H9 (cell line): ENCODE measurements around the gene MYBPC3. TPM values are rescaled to one million over a fixed set of nuclear protein-coding genes. Genes with fewer than 3 reads are reported as not detected.

Experiments used
- DNase-seq: peaks from one replicate; pipeline ENCODE4 v3.0.0-alpha.2; 2017
- H2AFZ ChIP-seq: one replicate; pipeline ENCODE4 v1.6.1; 2013; ENCODE audit warnings: mild to moderate bottlenecking, low read length, control low read depth, moderate library complexity
- H2AK5ac ChIP-seq: 2 replicates; pipeline ENCODE4 v1.6.1; 2013; ENCODE audit warnings: low read length, control low read depth, mixed read lengths; ENCODE audit not compliant: insufficient read length
- H2BK120ac ChIP-seq: one replicate; pipeline ENCODE4 v1.6.1; 2013; ENCODE audit warnings: low read depth, mild to moderate bottlenecking, low read length, control low read depth, inconsistent platforms; ENCODE audit not compliant: poor library complexity, severe bottlenecking
- H2BK12ac ChIP-seq: 2 replicates; pipeline ENCODE4 v1.6.1; 2013; ENCODE audit warnings: low read length, control low read depth, mixed read lengths, low read depth; ENCODE audit not compliant: insufficient read length
- H2BK15ac ChIP-seq: 2 replicates; pipeline ENCODE4 v1.6.1; 2013; ENCODE audit warnings: low read depth, low read length, control low read depth
- H2BK20ac ChIP-seq: one replicate; pipeline ENCODE4 v1.6.1; 2013; ENCODE audit warnings: low read depth, mild to moderate bottlenecking, low read length, control low read depth, inconsistent platforms; ENCODE audit not compliant: poor library complexity, severe bottlenecking
- H2BK5ac ChIP-seq: 2 replicates; pipeline ENCODE4 v1.6.1; 2013; ENCODE audit warnings: low read length, control low read depth, mixed read lengths; ENCODE audit not compliant: insufficient read length
- H3K14ac ChIP-seq: 2 replicates; pipeline ENCODE4 v1.6.1; 2013; ENCODE audit warnings: low read length, control low read depth; ENCODE audit not compliant: insufficient read depth
- H3K18ac ChIP-seq: 2 replicates; pipeline ENCODE4 v1.6.1; 2013; ENCODE audit warnings: low read depth, mild to moderate bottlenecking, mixed read lengths, low read length, control low read depth; ENCODE audit not compliant: insufficient read length
- H3K23ac ChIP-seq: 2 replicates; pipeline ENCODE4 v1.6.1; 2013; ENCODE audit warnings: low read length, control low read depth, mixed read lengths, low read depth; ENCODE audit not compliant: insufficient read length
- H3K23me2 ChIP-seq: 2 replicates; pipeline ENCODE4 v1.6.1; 2013; ENCODE audit warnings: low read depth, mild to moderate bottlenecking, mixed read lengths, low read length, control low read depth; ENCODE audit not compliant: insufficient read length, poor library complexity, severe bottlenecking
- H3K27ac ChIP-seq: 2 replicates; pipeline ENCODE4 v1.5.1; 2013; ENCODE audit warnings: low read length, control low read depth, mixed read lengths, low read depth; ENCODE audit not compliant: insufficient read length
- H3K27me3 ChIP-seq: 2 replicates; pipeline ENCODE4 v1.6.1; 2013; ENCODE audit warnings: low read length, control low read depth, inconsistent platforms; ENCODE audit not compliant: insufficient read depth
- H3K4ac ChIP-seq: 2 replicates; pipeline ENCODE4 v1.6.1; 2013; ENCODE audit warnings: low read depth, mild to moderate bottlenecking, control low read depth, inconsistent platforms, low read length, moderate library complexity
- H3K4me1 ChIP-seq: 2 replicates; pipeline ENCODE4 v1.6.1; 2013; ENCODE audit warnings: low read length, control low read depth, inconsistent platforms; ENCODE audit not compliant: insufficient read depth
- H3K4me2 ChIP-seq: 2 replicates; pipeline ENCODE4 v1.6.1; 2013; ENCODE audit warnings: low read length, control low read depth, mixed read lengths; ENCODE audit not compliant: insufficient read length, insufficient read depth
- H3K56ac ChIP-seq: 2 replicates; pipeline ENCODE4 v1.6.1; 2013; ENCODE audit warnings: low read depth, mild to moderate bottlenecking, mixed read lengths, low read length, control low read depth; ENCODE audit not compliant: insufficient read length
- H3K79me1 ChIP-seq: 2 replicates; pipeline ENCODE4 v1.6.1; 2013; ENCODE audit warnings: low read depth, mild to moderate bottlenecking, moderate library complexity, low read length, control low read depth, inconsistent platforms; ENCODE audit not compliant: insufficient read depth, poor library complexity, severe bottlenecking
- H3K79me2 ChIP-seq: 2 replicates; pipeline ENCODE4 v1.6.1; 2013; ENCODE audit warnings: low read length, control low read depth, inconsistent platforms; ENCODE audit not compliant: insufficient read depth
- H3K9ac ChIP-seq: 2 replicates; pipeline ENCODE4 v1.6.1; 2013; ENCODE audit warnings: low read length, control low read depth, mixed read lengths; ENCODE audit not compliant: insufficient read length; ENCODE audit errors: extremely low read depth
- H3K9me3 ChIP-seq: one replicate; pipeline ENCODE4 v1.6.1; 2013; ENCODE audit warnings: low read depth, low read length, inconsistent platforms; ENCODE audit not compliant: control insufficient read depth
- H3T11ph ChIP-seq: one replicate; pipeline ENCODE4 v1.6.1; 2013; ENCODE audit warnings: mild to moderate bottlenecking, low read length, control low read depth, inconsistent platforms
- H4K20me1 ChIP-seq: one replicate; pipeline ENCODE4 v1.6.1; 2013; ENCODE audit not compliant: control insufficient read depth, insufficient read length, insufficient read depth
- H4K5ac ChIP-seq: 2 replicates; pipeline ENCODE4 v1.6.1; 2013; ENCODE audit warnings: low read depth, mild to moderate bottlenecking, mixed read lengths, low read length, control low read depth; ENCODE audit not compliant: insufficient read length
- H4K8ac ChIP-seq: replicated peaks from 2 replicates; pipeline ENCODE4 v1.6.1; 2013; ENCODE audit warnings: low read length, control low read depth, mixed read lengths, low read depth; ENCODE audit not compliant: insufficient read length
- H4K91ac ChIP-seq: 2 replicates; pipeline ENCODE4 v1.6.1; 2013; ENCODE audit warnings: low read depth, mild to moderate bottlenecking, moderate library complexity, mixed read lengths, low read length, control low read depth; ENCODE audit not compliant: insufficient read length
- H3K27ac Mint-ChIP-seq, 3 experiments: 2 replicates in 2 of 3; 3 replicates in 1 of 3; pipeline ENCODE4 v1.8.0; 2020 to 2021; ENCODE audit warnings: mixed read lengths in 3 of 3, mild to moderate bottlenecking in 1 of 3, moderate library complexity in 1 of 3
- H3K27me3 Mint-ChIP-seq: 2 replicates; pipeline ENCODE4 v1.8.0; 2021; ENCODE audit warnings: low read depth, mild to moderate bottlenecking, moderate library complexity, mixed read lengths
- H3K36me3 Mint-ChIP-seq, 3 experiments: 2 replicates in 2 of 3; 3 replicates in 1 of 3; pipeline ENCODE4 v1.8.0; 2020 to 2021; ENCODE audit warnings: low read depth in 3 of 3, mixed read lengths in 3 of 3; ENCODE audit not compliant: insufficient read depth in 1 of 3
- H3K4me1 Mint-ChIP-seq, 2 experiments: 2 replicates each; pipeline ENCODE4 v1.8.0; 2020; ENCODE audit warnings: mixed read lengths in 2 of 2
- H3K4me3 Mint-ChIP-seq, 2 experiments: 2 replicates in 1 of 2; 3 replicates in 1 of 2; pipeline ENCODE4 v1.8.0; 2020 to 2021; ENCODE audit warnings: mild to moderate bottlenecking in 2 of 2, mixed read lengths in 2 of 2, moderate library complexity in 1 of 2
- H3K9me3 Mint-ChIP-seq, 2 experiments: 2 replicates in 1 of 2; 3 replicates in 1 of 2; pipeline ENCODE4 v1.8.0; 2020; ENCODE audit warnings: mild to moderate bottlenecking in 2 of 2, mixed read lengths in 2 of 2, moderate library complexity in 1 of 2
- WGBS: extraction: QIAGEN DNeasy Blood & Tissue Kit; methylation state at CpG from one replicate; pipeline ENCODE4 v1.1.7; 2013; ENCODE audit warnings: missing lambda C conversion rate, low lambda C conversion rate, mixed read lengths; ENCODE audit not compliant: insufficient read length; ENCODE audit errors: extremely low coverage; 5-methylcytosine and 5-hydroxymethylcytosine counted together
- total RNA-seq: library from RNA; stranded (reverse); gene quantifications from 2 replicates; pipeline ENCODE4 v1.2.1, GENCODE V29; 2021
- TF ChIP-seq, protein P1 (sequence below): fragments of 200-600 bp; sonication (generic); conservative IDR thresholded peaks from 3 replicates; pipeline ENCODE4 v1.8.0; 2021; ENCODE audit warnings: antibody characterized with exemption, mild to moderate bottlenecking

Gene MYBPC3
- total RNA-seq, 1 experiment from 2014 or later: not detected

DNA sequence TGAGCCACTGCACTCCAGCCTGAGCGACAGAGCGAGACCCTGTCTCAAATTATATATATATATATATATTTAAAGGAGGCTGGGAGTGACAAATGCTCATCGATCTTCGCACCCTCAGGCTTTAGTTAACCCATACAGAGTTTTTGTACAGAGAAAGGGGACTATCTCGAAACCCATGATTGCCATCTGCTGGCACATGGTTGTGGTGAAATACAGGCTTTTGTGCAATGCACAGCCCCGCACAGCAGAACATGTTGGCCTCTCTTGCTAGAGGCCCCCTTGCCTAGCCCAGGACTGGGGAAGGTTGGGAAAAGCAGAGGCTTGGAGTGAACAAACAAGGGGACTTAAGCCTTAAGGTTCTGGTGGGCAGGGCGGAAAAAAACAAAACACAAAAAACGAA lies 3.6 kb downstream of the MYBPC3 start:
- TF ChIP-seq, protein P1, sequence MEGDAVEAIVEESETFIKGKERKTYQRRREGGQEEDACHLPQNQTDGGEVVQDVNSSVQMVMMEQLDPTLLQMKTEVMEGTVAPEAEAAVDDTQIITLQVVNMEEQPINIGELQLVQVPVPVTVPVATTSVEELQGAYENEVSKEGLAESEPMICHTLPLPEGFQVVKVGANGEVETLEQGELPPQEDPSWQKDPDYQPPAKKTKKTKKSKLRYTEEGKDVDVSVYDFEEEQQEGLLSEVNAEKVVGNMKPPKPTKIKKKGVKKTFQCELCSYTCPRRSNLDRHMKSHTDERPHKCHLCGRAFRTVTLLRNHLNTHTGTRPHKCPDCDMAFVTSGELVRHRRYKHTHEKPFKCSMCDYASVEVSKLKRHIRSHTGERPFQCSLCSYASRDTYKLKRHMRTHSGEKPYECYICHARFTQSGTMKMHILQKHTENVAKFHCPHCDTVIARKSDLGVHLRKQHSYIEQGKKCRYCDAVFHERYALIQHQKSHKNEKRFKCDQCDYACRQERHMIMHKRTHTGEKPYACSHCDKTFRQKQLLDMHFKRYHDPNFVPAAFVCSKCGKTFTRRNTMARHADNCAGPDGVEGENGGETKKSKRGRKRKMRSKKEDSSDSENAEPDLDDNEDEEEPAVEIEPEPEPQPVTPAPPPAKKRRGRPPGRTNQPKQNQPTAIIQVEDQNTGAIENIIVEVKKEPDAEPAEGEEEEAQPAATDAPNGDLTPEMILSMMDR: peak; percentile 43; the same call in 2 of the 3 replicates
- H3K56ac ChIP-seq: no peak overlapping the region
- H2BK12ac ChIP-seq: no peak overlapping the region
- Mint-ChIP-seq H3K4me3 (no peak overlapping the region), H3K4me1 (peaks cover 7 to 15% of the 10 kb centered on the region in 2 experiments), H3K9me3 (no peaks in the 10 kb centered on the region), H3K36me3 (no peaks in the 10 kb centered on the region), H3K27ac (peak overlapping the region in 1 of 3 experiments; percentile 18; a peak in 1 of 7 replicates), H3K27me3 (peaks cover 2% of the 10 kb centered on the region; the same call in 1 of the 2 replicates)
- no peak overlapping the region for H2BK20ac ChIP-seq
- no peak overlapping the region for H3K9ac ChIP-seq
- H3T11ph ChIP-seq: no peak overlapping the region
- H2AFZ ChIP-seq: no peak overlapping the region
- no peak overlapping the region for H3K18ac ChIP-seq
- no peaks in the 10 kb centered on the region for H4K20me1 ChIP-seq
- no peak overlapping the region for H2BK5ac ChIP-seq
- no peak for DNase-seq
- no peaks in the 10 kb centered on the region for H3K4me1 ChIP-seq
- no peaks in the 10 kb centered on the region for H3K79me1 ChIP-seq
- H3K27ac ChIP-seq: no peak overlapping the region
- no peaks in the 10 kb centered on the region for H3K79me2 ChIP-seq
- no peaks in the 10 kb centered on the region for H3K27me3 ChIP-seq
- no peak overlapping the region for H2BK120ac ChIP-seq
- WGBS: no CpG with 5 or more reads among the region's 8 CpGs
- no peak overlapping the region for H3K4ac ChIP-seq
- H4K8ac ChIP-seq: no peak overlapping the region
- H2BK15ac ChIP-seq: no peak overlapping the region
- H4K5ac ChIP-seq: no peak overlapping the region
- no peaks in the 10 kb centered on the region for H3K23me2 ChIP-seq
- no peak overlapping the region for H2AK5ac ChIP-seq
- no peaks in the 10 kb centered on the region for H3K9me3 ChIP-seq
- no peak overlapping the region for H3K23ac ChIP-seq
- H3K14ac ChIP-seq: no peak overlapping the region
- H4K91ac ChIP-seq: no peak overlapping the region
- no peak overlapping the region for H3K4me2 ChIP-seq
